Gastrocnemius medialis (tissue), 4 donors: ENCODE measurements around the gene PRKCH. TPM values are rescaled to one million over a fixed set of nuclear protein-coding genes. Genes with fewer than 3 reads are reported as not detected.

Source experiments
- ATAC-seq, 2 donors: fragments of 150-250 bp; one replicate each; pipeline ENCODE4 v1.9.1; 2016
- DNase-seq, 2 donors: peaks; one replicate each; pipeline ENCODE4 v3.0.0-alpha.2; 2019
- H3K27ac ChIP-seq, 4 donors: fragments of 200-600 bp; sonication (generic); 1 replicate in 1 of 4; 2 replicates in 3 of 4; pipeline ENCODE4 v1.5.1; 2016 to 2018; ENCODE audit warnings: mild to moderate bottlenecking in 2 of 4, moderate library complexity in 1 of 4
- H3K27me3 ChIP-seq, 3 donors: fragments of 200-600 bp; sonication (generic) in 2 of 3; 1 replicate in 1 of 3; 2 replicates in 2 of 3; pipeline versions ENCODE4 v1.5.1 to v1.6.0; 2016 to 2019; ENCODE audit warnings: mild to moderate bottlenecking in 1 of 3, moderate library complexity in 1 of 3
- H3K36me3 ChIP-seq, 2 donors: fragments of 200-600 bp; sonication (generic) in 1 of 2; one replicate each; pipeline ENCODE4 v1.5.1; 2017 to 2018
- H3K4me1 ChIP-seq, 2 donors: fragments of 200-600 bp; sonication (generic) in 1 of 2; one replicate each; pipeline ENCODE4 v1.5.1; 2016 to 2017; ENCODE audit warnings: mild to moderate bottlenecking in 2 of 2
- H3K4me3 ChIP-seq, 4 donors: fragments of 200-600 bp; sonication (generic) in 3 of 4; 1 replicate in 1 of 4; 2 replicates in 3 of 4; pipeline ENCODE4 v1.5.1; 2016 to 2019; ENCODE audit warnings: mild to moderate bottlenecking in 2 of 4
- H3K9me3 ChIP-seq, 3 donors: fragments of 200-600 bp; sonication (generic) in 2 of 3; 1 replicate in 1 of 3; 2 replicates in 2 of 3; pipeline ENCODE4 v1.5.1; 2016 to 2019
- CTCF ChIP-seq, 5 experiments: fragments of 450-650 bp in 3 of 5; fragments of 200-600 bp in 2 of 5; sonication (generic) in 2 of 5; IDR thresholded peaks in 4 of 5; conservative IDR thresholded peaks in 1 of 5; 1 replicate in 4 of 5; 2 replicates in 1 of 5; pipeline ENCODE4 v1.5.1; 2016 to 2019; ENCODE audit warnings: antibody characterized with exemption in 5 of 5, mild to moderate bottlenecking in 3 of 5, moderate library complexity in 3 of 5
- POLR2A ChIP-seq, 2 donors: fragments of 450-650 bp; IDR thresholded peaks; one replicate each; pipeline ENCODE4 v1.6.1; 2017; ENCODE audit warnings: antibody characterized with exemption in 2 of 2, mild to moderate bottlenecking in 2 of 2, moderate library complexity in 2 of 2
- in situ Hi-C, 4 donors: fragments of 200-750 bp; cut with MboI; loops; one replicate each; pipeline versions ENCODE4 v1.15.0 to v1.8.0; 2017; ENCODE audit warnings: low sequenced_read_pairs in 4 of 4
- intact Hi-C: fragments of 100-400 bp; cut with DNase I; formaldehyde crosslinking; loops from one replicate; pipeline ENCODE4 v1.15.1; 2023; ENCODE audit warnings: low total_unique reads
- total RNA-seq, 4 donors: library from RNA; depleted of rRNA; stranded (reverse); fragments of >200 nt; gene quantifications; one replicate each; pipeline versions ENCODE4 v1.1.0 to v1.2.3, GENCODE V29; 2016

PRKCH gene
- total RNA-seq, 4 donors from 2014 or later: 11.3 to 32.4 (median 16.6) TPM

GRCh38 chr14:61588419-61588901, 267.1 kb downstream of the PRKCH start:
- ATAC-seq (no peak), DNase-seq (no peak)
- H3K9me3 ChIP-seq: no peaks in the 10 kb centered on the region
- H3K4me1 ChIP-seq: peaks cover 0 to 24% of the 10 kb centered on the region in 2 donors
- TF ChIP-seq POLR2A (IDR thresholded peaks at IDR 0.05) (no peak), CTCF (IDR thresholded peaks at IDR 0.05 in 4 of 5, conservative IDR thresholded peaks at IDR 0.05 in 1 of 5) (no peak)
- intact Hi-C loops (no loop called here), in situ Hi-C loops (no loop called here)
- H3K4me3 ChIP-seq: no peak overlapping the region
- H3K36me3 ChIP-seq: no peaks in the 10 kb centered on the region
- no peak overlapping the region for H3K27ac ChIP-seq
- no peaks in the 10 kb centered on the region for H3K27me3 ChIP-seq

GRCh38 chr14:61589691-61590581, 268.6 kb downstream of the PRKCH start:
- ATAC-seq (no peak), DNase-seq (no peak)
- H3K27ac ChIP-seq: no peak overlapping the region
- peaks cover 0 to 16% of the 10 kb centered on the region in 2 donors for H3K4me1 ChIP-seq
- no peaks in the 10 kb centered on the region for H3K9me3 ChIP-seq
- in situ Hi-C loops (no loop called here), intact Hi-C loops (no loop called here)
- TF ChIP-seq CTCF (IDR thresholded peaks at IDR 0.05 in 4 of 5, conservative IDR thresholded peaks at IDR 0.05 in 1 of 5) (no peak), POLR2A (IDR thresholded peaks at IDR 0.05) (no peak)
- H3K36me3 ChIP-seq: no peaks in the 10 kb centered on the region
- H3K4me3 ChIP-seq: no peak overlapping the region
- H3K27me3 ChIP-seq: no peaks in the 10 kb centered on the region

GRCh38 chr14:61591862-61592261, 270.5 kb downstream of the PRKCH start:
- DNase-seq (no peak), ATAC-seq (no peak)
- H3K27ac ChIP-seq: no peak overlapping the region
- H3K36me3 ChIP-seq: no peaks in the 10 kb centered on the region
- no peaks in the 10 kb centered on the region for H3K27me3 ChIP-seq
- peaks cover 0 to 3% of the 10 kb centered on the region in 2 donors for H3K4me1 ChIP-seq
- H3K9me3 ChIP-seq: no peaks in the 10 kb centered on the region
- in situ Hi-C loops (no loop called here), intact Hi-C loops (no loop called here)
- no peak overlapping the region for H3K4me3 ChIP-seq
- no peak for TF ChIP-seq CTCF (IDR thresholded peaks at IDR 0.05 in 4 of 5, conservative IDR thresholded peaks at IDR 0.05 in 1 of 5)
- TF ChIP-seq POLR2A (IDR thresholded peaks at IDR 0.05): no peak

- no peaks in the 10 kb centered on the region for H3K36me3 ChIP-seq
- intact Hi-C loops: no loop called here
- TF ChIP-seq CTCF (IDR thresholded peaks at IDR 0.05 in 4 of 5, conservative IDR thresholded peaks at IDR 0.05 in 1 of 5): no peak
- TF ChIP-seq POLR2A (IDR thresholded peaks at IDR 0.05): no peak
- no peak overlapping the region for H3K27ac ChIP-seq
- H3K27me3 ChIP-seq: no peaks in the 10 kb centered on the region
- in situ Hi-C loops: no loop called here
- H3K4me1 ChIP-seq: no peaks in the 10 kb centered on the region
- H3K4me3 ChIP-seq: no peak overlapping the region
- DNase-seq (no peak), ATAC-seq (no peak)
- no peaks in the 10 kb centered on the region for H3K9me3 ChIP-seq
Measured at GRCh38 chr14:61593330-61593729, 272.0 kb downstream of the PRKCH start.
